ENCODE data around the gene CGB2. TPM values are rescaled to one million over a fixed set of nuclear protein-coding genes. Genes with fewer than 3 reads are reported as not detected.

CGB2 gene
- total RNA-seq, 2 experiments from 2014 or later, result not detected

GRCh38 chr19:49057636-49058234, 26.0 kb downstream of the CGB2 start, which contains the start of gene CGB7:
Gene CGB7, minus strand, starts transcription at chr19:49057749. Its CDS starts 2,374 bp downstream, at chr19:49055375.
- Histone ChIP-seq H3K36me3 (ENCODE audit: insufficient read depth, low read length) (no peaks in the 10 kb centered on the region), H3K9me2 (ENCODE audit: insufficient read depth, low read length) (no peaks in the 10 kb centered on the region), H3K9me3 (ENCODE audit: low read length) (no peaks in the 10 kb centered on the region), H3K4me3 (ENCODE audit: low read depth, low read length, poor library complexity, severe bottlenecking) (no peak within 1 kb of the TSS), H3K27ac (ENCODE audit: low read depth, low read length, poor library complexity, severe bottlenecking) (no peak within 1 kb of the TSS), H4K20me1 (ENCODE audit: insufficient read depth, low read length) (no peaks in the 10 kb centered on the region), H2AFZ (ENCODE audit: low read length) (no peak within 1 kb of the TSS), H3K4me2 (ENCODE audit: low read length) (peak within 1 kb of the TSS; percentile 16; the same call in 1 of the 2 replicates), H3K79me2 (ENCODE audit: insufficient read depth, low read depth, low read length) (no peaks in the 10 kb centered on the region), H3K4me1 (ENCODE audit: insufficient read depth, low read length, poor library complexity, severe bottlenecking) (no peaks in the 10 kb centered on the region)
- no TSS peak for BruUV-seq (replicated peaks)
- ChIA-PET POLR2A (interaction anchor here (0.5 kb wide), 1 partner anchor 553 kb away, joined by 3 read pairs; no protein-coding TSS in a partner anchor), CTCF (ENCODE audit: unreplicated experiment) (no interaction called here)
- TF ChIP-seq EZH2phosphoT487 (IDR thresholded peaks at IDR 0.05; ENCODE audit: borderline replicate concordance, low read depth, low read length) (no peak), CTCF (conservative IDR thresholded peaks at IDR 0.05; ENCODE audit: low read length) (no peak)
- intact Hi-C loops (cut with micrococcal nuclease; ENCODE audit: unreplicated experiment), result no loop called here
- no peak for DNase-seq (ENCODE audit: low spot score)

GRCh38 chr19:49058562-49058961, 26.9 kb downstream of the CGB2 start:
- Histone ChIP-seq H3K36me3 (ENCODE audit: insufficient read depth, low read length) (no peaks in the 10 kb centered on the region), H4K20me1 (ENCODE audit: insufficient read depth, low read length) (no peaks in the 10 kb centered on the region), H3K27ac (ENCODE audit: low read depth, low read length, poor library complexity, severe bottlenecking) (no peak overlapping the region), H3K4me2 (ENCODE audit: low read length) (no peak overlapping the region), H2AFZ (ENCODE audit: low read length) (no peak overlapping the region), H3K9me2 (ENCODE audit: insufficient read depth, low read length) (no peaks in the 10 kb centered on the region), H3K4me1 (ENCODE audit: insufficient read depth, low read length, poor library complexity, severe bottlenecking) (no peaks in the 10 kb centered on the region), H3K79me2 (ENCODE audit: insufficient read depth, low read depth, low read length) (no peaks in the 10 kb centered on the region), H3K9me3 (ENCODE audit: low read length) (no peaks in the 10 kb centered on the region), H3K4me3 (ENCODE audit: low read depth, low read length, poor library complexity, severe bottlenecking) (no peak overlapping the region)
- POLR2A ChIA-PET, result no interaction called here
- BruUV-seq (replicated peaks), result no TSS peak
- CTCF ChIA-PET (ENCODE audit: unreplicated experiment), result interaction anchor here (0.6 kb wide), 1 partner anchor 234 kb away, joined by 3 read pairs; no protein-coding TSS in a partner anchor
- intact Hi-C loops (cut with micrococcal nuclease; ENCODE audit: unreplicated experiment), result no loop called here
- TF ChIP-seq CTCF (conservative IDR thresholded peaks at IDR 0.05; ENCODE audit: low read length) (no peak), EZH2phosphoT487 (IDR thresholded peaks at IDR 0.05; ENCODE audit: borderline replicate concordance, low read depth, low read length) (no peak)
- peak; percentile 13 for DNase-seq (ENCODE audit: low spot score)

- H3K4me3 ChIP-seq (ENCODE audit: low read depth, low read length, poor library complexity, severe bottlenecking), result no peak overlapping the region
- intact Hi-C loops (cut with micrococcal nuclease; ENCODE audit: unreplicated experiment), result no loop called here
- BruUV-seq (replicated peaks), result no TSS peak
- H3K4me1 ChIP-seq (ENCODE audit: insufficient read depth, low read length, poor library complexity, severe bottlenecking), result no peaks in the 10 kb centered on the region
- no peak for TF ChIP-seq CTCF (conservative IDR thresholded peaks at IDR 0.05; ENCODE audit: low read length)
- TF ChIP-seq EZH2phosphoT487 (IDR thresholded peaks at IDR 0.05; ENCODE audit: borderline replicate concordance, low read depth, low read length), result no peak
- H4K20me1 ChIP-seq (ENCODE audit: insufficient read depth, low read length), result no peaks in the 10 kb centered on the region
- H3K9me2 ChIP-seq (ENCODE audit: insufficient read depth, low read length), result no peaks in the 10 kb centered on the region
- no peak overlapping the region for H3K27ac ChIP-seq (ENCODE audit: low read depth, low read length, poor library complexity, severe bottlenecking)
- no peak overlapping the region for H2AFZ ChIP-seq (ENCODE audit: low read length)
- H3K4me2 ChIP-seq (ENCODE audit: low read length), result no peak overlapping the region
- DNase-seq (ENCODE audit: low spot score), result no peak
- no peaks in the 10 kb centered on the region for H3K9me3 ChIP-seq (ENCODE audit: low read length)
- no peaks in the 10 kb centered on the region for H3K79me2 ChIP-seq (ENCODE audit: insufficient read depth, low read depth, low read length)
- CTCF ChIA-PET (ENCODE audit: unreplicated experiment), result interaction anchor here (0.6 kb wide), 1 partner anchor 233 kb away, joined by 3 read pairs; no protein-coding TSS in a partner anchor
- POLR2A ChIA-PET, result no interaction called here
- H3K36me3 ChIP-seq (ENCODE audit: insufficient read depth, low read length), result no peaks in the 10 kb centered on the region
Observed at GRCh38 chr19:49059053-49059452, 27.4 kb downstream of the CGB2 start.

All from OCI-LY7 (cell line).